Right atrium auricular region (tissue), 2 donors: ENCODE measurements around the gene STK32B. TPM values are rescaled to one million over a fixed set of nuclear protein-coding genes. Genes with fewer than 3 reads are reported as not detected.

Experiments
- DNase-seq: peaks from one replicate; pipeline ENCODE4 v3.0.0-alpha.2; 2019; ENCODE audit warnings: low spot score
- H3K27ac ChIP-seq, 2 donors: fragments of 200-600 bp; sonication (generic); 1 replicate in 1 of 2; 2 replicates in 1 of 2; pipeline ENCODE4 v1.5.1; 2016 to 2019
- H3K27me3 ChIP-seq, 2 donors: fragments of 200-600 bp; sonication (generic); one replicate each; pipeline versions ENCODE4 v1.5.1 to v1.6.0; 2017 to 2019
- H3K36me3 ChIP-seq: fragments of 200-600 bp; sonication (generic); one replicate; pipeline ENCODE4 v1.5.1; 2016
- H3K4me1 ChIP-seq, 2 donors: fragments of 200-600 bp; sonication (generic); one replicate each; pipeline versions ENCODE4 v1.5.1 to v1.6.0; 2017 to 2019
- H3K4me3 ChIP-seq, 2 donors: fragments of 200-600 bp; sonication (generic); 1 replicate in 1 of 2; 2 replicates in 1 of 2; pipeline ENCODE4 v1.5.1; 2017 to 2019; ENCODE audit warnings: mild to moderate bottlenecking in 1 of 2, moderate library complexity in 1 of 2
- H3K9me3 ChIP-seq, 2 donors: fragments of 200-600 bp; sonication (generic); one replicate each; pipeline ENCODE4 v1.5.1; 2019
- total RNA-seq, 2 donors: library from RNA; depleted of rRNA; stranded (reverse); fragments of >200 nt; gene quantifications; one replicate each; pipeline ENCODE4 v1.1.0, GENCODE V29; 2016
- TF ChIP-seq, protein P1 (sequence below), 2 donors: fragments of 200-600 bp; sonication (generic); IDR thresholded peaks; one replicate each; pipeline ENCODE4 v1.5.1; 2019; ENCODE audit warnings: antibody characterized with exemption in 2 of 2

STK32B gene
- total RNA-seq, 2 donors from 2014 or later: 0.31 to 0.59 TPM

- H3K9me3 ChIP-seq: no peaks in the 10 kb centered on the region
- no peaks in the 10 kb centered on the region for H3K27me3 ChIP-seq
- no peak for DNase-seq
- H3K4me1 ChIP-seq: no peaks in the 10 kb centered on the region
- H3K4me3 ChIP-seq: no peak overlapping the region
- TF ChIP-seq, protein P1, sequence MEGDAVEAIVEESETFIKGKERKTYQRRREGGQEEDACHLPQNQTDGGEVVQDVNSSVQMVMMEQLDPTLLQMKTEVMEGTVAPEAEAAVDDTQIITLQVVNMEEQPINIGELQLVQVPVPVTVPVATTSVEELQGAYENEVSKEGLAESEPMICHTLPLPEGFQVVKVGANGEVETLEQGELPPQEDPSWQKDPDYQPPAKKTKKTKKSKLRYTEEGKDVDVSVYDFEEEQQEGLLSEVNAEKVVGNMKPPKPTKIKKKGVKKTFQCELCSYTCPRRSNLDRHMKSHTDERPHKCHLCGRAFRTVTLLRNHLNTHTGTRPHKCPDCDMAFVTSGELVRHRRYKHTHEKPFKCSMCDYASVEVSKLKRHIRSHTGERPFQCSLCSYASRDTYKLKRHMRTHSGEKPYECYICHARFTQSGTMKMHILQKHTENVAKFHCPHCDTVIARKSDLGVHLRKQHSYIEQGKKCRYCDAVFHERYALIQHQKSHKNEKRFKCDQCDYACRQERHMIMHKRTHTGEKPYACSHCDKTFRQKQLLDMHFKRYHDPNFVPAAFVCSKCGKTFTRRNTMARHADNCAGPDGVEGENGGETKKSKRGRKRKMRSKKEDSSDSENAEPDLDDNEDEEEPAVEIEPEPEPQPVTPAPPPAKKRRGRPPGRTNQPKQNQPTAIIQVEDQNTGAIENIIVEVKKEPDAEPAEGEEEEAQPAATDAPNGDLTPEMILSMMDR (IDR thresholded peaks at IDR 0.05): no peak
- no peak overlapping the region for H3K27ac ChIP-seq
- no peaks in the 10 kb centered on the region for H3K36me3 ChIP-seq
Measured at GRCh38 chr4:5469861-5470260, 418.6 kb downstream of the STK32B start.

DNA sequence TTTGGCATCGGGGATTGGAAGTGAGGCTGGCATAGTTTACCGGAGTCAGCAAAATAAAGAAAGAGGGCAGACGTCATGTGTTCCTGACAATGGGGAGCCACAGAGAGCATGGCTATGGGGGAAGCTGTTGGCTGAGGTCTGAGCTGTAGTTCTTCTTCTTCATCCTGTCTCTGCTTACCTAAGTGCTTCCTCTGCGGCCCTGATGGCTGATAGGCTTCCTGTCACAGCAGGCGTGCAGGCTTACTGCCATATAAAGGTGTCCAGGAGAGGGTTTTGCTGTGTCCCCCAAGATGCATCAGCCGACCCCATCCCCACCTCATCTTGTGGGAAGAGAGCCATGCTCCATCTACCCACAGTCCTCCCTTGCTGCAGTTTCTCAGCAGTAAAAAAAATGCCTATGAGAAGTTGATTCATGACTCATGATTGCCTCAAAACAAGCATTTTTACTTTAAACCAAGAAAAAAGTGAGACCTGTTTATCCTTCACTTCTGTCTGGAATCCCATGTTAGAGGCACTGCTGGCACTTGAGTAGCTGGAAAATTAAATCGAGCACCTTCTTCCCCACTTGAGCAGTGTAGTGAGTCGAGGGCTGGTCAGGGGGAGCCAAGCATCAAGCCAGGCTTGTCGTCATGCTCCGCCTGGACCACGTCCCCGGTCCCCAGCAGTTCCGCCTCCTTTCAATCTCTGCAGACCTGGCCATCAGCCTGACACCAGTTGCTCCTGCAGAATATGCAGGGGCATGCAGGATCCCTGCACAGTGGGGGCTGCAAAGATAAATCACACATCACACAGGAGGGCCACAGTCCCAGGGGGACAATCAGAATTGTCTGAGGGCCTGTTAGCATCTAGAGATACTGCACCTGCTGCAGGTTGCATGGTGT is 419.3 kb downstream of the STK32B start:
- Histone ChIP-seq H3K4me1 (no peaks in the 10 kb centered on the region), H3K4me3 (no peak overlapping the region), H3K36me3 (no peaks in the 10 kb centered on the region)

GRCh38 chr4:5471206-5471605 is 419.9 kb downstream of the STK32B start:
- peak; percentile 57 for DNase-seq
- no peaks in the 10 kb centered on the region for H3K9me3 ChIP-seq
- TF ChIP-seq, protein P1 (IDR thresholded peaks at IDR 0.05): no peak
- H3K4me1 ChIP-seq: no peaks in the 10 kb centered on the region
- H3K27ac ChIP-seq: no peak overlapping the region
- H3K27me3 ChIP-seq: no peaks in the 10 kb centered on the region
- H3K36me3 ChIP-seq: no peaks in the 10 kb centered on the region
- H3K4me3 ChIP-seq: no peak overlapping the region

More for the DNA sequence above, 419.3 kb downstream of the STK32B start:
- TF ChIP-seq, protein P1 (IDR thresholded peaks at IDR 0.05): no peak
- H3K9me3 ChIP-seq: no peaks in the 10 kb centered on the region
- H3K27ac ChIP-seq: no peak overlapping the region
- H3K27me3 ChIP-seq: no peaks in the 10 kb centered on the region
- peak; percentile 28 for DNase-seq

DNA sequence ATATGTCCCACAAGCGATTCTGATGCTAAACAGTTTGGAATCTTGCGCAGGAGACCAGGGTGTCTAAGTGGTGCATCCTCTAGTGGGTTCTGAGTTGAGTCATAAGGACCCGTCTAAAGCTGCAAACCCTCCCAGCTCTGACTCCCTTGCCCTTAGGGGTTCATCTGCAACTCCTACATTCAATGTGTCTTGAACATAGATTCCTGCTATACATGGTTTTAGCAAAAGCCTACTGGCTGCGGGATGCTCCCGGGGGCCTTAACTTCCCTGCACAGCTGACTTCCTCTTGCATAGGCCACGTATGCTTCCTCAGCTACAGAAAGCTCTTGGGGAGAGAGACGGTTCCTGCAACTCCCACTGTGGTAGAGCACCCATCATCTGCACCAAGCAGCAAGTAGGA is 420.4 kb downstream of the STK32B start:
- Histone ChIP-seq H3K4me1 (no peaks in the 10 kb centered on the region), H3K4me3 (no peak overlapping the region), H3K9me3 (no peaks in the 10 kb centered on the region), H3K27ac (no peak overlapping the region), H3K36me3 (no peaks in the 10 kb centered on the region), H3K27me3 (no peaks in the 10 kb centered on the region)
- TF ChIP-seq, protein P1 (IDR thresholded peaks at IDR 0.05): no peak
- peak; percentile 38 for DNase-seq

- Histone ChIP-seq H3K27me3 (no peaks in the 10 kb centered on the region), H3K36me3 (no peaks in the 10 kb centered on the region), H3K27ac (no peak overlapping the region), H3K4me1 (no peaks in the 10 kb centered on the region), H3K4me3 (no peak overlapping the region), H3K9me3 (no peaks in the 10 kb centered on the region)
- TF ChIP-seq, protein P1 (IDR thresholded peaks at IDR 0.05): no peak
- DNase-seq: no peak
Measured at GRCh38 chr4:5472160-5472591, 420.9 kb downstream of the STK32B start.
